Measurements from ENCODE around the gene ANXA11. TPM values are rescaled to one million over a fixed set of nuclear protein-coding genes. Genes with fewer than 3 reads are reported as not detected.

The ANXA11 gene
- total and polyA plus RNA-seq, 9 of the 15 experiments (the other 6 are each of a cell fraction or from before 2014, with no cell fraction given): 43.6 to 212 (median 109) TPM

DNA sequence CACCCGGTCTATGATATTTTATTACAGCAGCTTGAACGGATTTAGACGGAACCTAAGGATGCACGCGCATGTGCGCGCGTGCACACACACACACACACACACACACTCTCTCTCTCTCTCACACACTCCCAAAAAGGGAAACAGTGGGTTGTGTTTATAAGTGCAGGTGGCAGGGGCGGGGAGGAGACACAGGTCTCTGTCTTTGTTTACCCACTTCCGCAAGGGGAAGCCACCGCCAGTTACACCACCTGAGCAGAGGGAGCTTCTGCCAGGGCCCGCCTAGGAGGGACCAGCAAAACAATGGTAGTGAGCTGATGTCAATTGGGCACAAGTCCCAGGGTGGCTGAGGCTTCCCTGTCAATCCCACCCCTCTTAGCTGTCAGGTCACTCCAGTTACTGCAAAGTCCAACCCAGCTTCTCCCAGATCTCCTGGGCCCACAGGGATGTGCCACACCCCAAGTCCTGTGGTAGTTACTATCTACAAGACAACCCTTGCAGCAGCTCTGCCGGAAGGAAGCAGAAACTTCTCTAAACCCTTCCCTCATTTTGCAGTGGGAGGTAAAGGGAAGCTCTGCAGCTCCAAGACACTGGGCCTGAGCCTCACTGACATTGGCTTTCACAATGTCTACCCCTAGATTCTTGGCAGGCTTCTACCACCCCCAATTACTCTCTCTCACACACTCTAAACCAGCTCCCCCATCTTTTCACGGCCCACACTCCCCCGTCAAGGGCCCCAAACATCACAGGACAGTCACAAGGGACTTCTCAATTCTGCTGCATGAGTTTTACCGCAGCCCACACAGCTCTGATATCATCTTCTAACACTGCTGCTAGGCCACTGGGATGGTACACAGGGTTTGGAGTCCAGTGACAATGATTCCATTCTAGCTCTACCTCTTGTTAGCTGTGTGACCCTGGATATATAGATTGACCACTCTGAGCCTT lies 17.6 kb downstream of the ANXA11 start (continued):
- TF ChIP-seq SIN3A (IDR thresholded peaks at IDR 0.05; ENCODE audit: borderline replicate concordance in 2 of 2, control insufficient read depth in 1 of 2, low read depth in 2 of 2, low read length in 2 of 2) (no peak; a peak in 1 of 4 replicates), ZNF75A (CRISPR knock-in tag; IDR thresholded peaks at IDR 0.05) (no peak), PTBP1 (IDR thresholded peaks at IDR 0.05; ENCODE audit: low read depth, low read length) (no peak), SPI1 (IDR thresholded peaks at IDR 0.05; ENCODE audit: borderline replicate concordance, low read depth, low read length) (0 out of 2 replicates have a peak, but pooled peaks have one; percentile 3)

GRCh38 chr10:80187060-80187459 lies 18.3 kb downstream of the ANXA11 start:
- in situ Hi-C loops (cut with MboI): no loop called here

More at GRCh38 chr10:80187060-80187459, 18.3 kb downstream of the ANXA11 start:
- H3K9me1 ChIP-seq (ENCODE audit: control insufficient read depth, insufficient read depth, low read length): no peaks in the 10 kb centered on the region
- H3K36me3 ChIP-seq (ENCODE audit: control insufficient read depth, insufficient read depth, low read length): peaks cover 24% of the 10 kb centered on the region; the same call in 2 of the 3 replicates
- no peaks in the 10 kb centered on the region for H3K27me3 ChIP-seq (ENCODE audit: control insufficient read depth in 2 of 2, insufficient read depth in 2 of 2, low read length in 2 of 2)
- 89% methylated on average over 2 of the region's 2 CpGs for WGBS (ENCODE audit: insufficient coverage, low coverage, missing lambda C conversion rate)
- H3K4me2 ChIP-seq (ENCODE audit: insufficient read depth, low read length): no peak overlapping the region
- no peak overlapping the region for H2AFZ ChIP-seq (ENCODE audit: low read depth, low read length)
- H3K79me2 ChIP-seq (ENCODE audit: control insufficient read depth, insufficient read depth, low read length): peaks cover 92% of the 10 kb centered on the region
- intact Hi-C loops (cut with micrococcal nuclease): no loop called here
- H3K9ac ChIP-seq (ENCODE audit: insufficient read depth in 1 of 2, low read depth in 2 of 2, low read length in 2 of 2): peak overlapping the region in 1 of 2 experiments; percentile 77; a peak in 1 of 4 replicates
- BruUV-seq (replicated peaks): no TSS peak
- no peak for ATAC-seq
- no peak for DNase-seq (ENCODE audit: extremely low read depth in 1 of 4, low spot score in 3 of 4)
- peaks cover 15% of the 10 kb centered on the region for H4K20me1 ChIP-seq (replicated peaks; ENCODE audit: control insufficient read depth, insufficient read depth, low read length)
- H3K27ac ChIP-seq (ENCODE audit: extremely low read depth, low read depth, low read length): peak overlapping the region; percentile 64; the same call in 2 of the 3 replicates
- ChIA-PET POLR2A (interaction anchor here (0.7 to 2.8 kb wide), 8 partner anchors 10 to 1157 kb away, joined by 3 to 26 read pairs (median 6); no protein-coding TSS in a partner anchor), CTCF (ENCODE audit: low intra/inter-chr PET ratio) (no interaction called here)
- H3K4me1 ChIP-seq (replicated peaks in 1 of 2; ENCODE audit: control insufficient read depth in 2 of 2, insufficient read depth in 2 of 2, low read length in 2 of 2): peaks cover 31 to 37% of the 10 kb centered on the region in 2 experiments
- H3K9me3 ChIP-seq (replicated peaks; ENCODE audit: control insufficient read depth, insufficient read depth, low read depth, low read length): no peaks in the 10 kb centered on the region
- no peak for FAIRE-seq
- 0 out of 2 replicates have a peak, but pooled peaks have one; percentile 5 for TF ChIP-seq ZNF584 (CRISPR knock-in tag; IDR thresholded peaks at IDR 0.05; ENCODE audit: low read depth)
- no peak for TF ChIP-seq HEY1 (CRISPR knock-in tag; IDR thresholded peaks at IDR 0.05; ENCODE audit: borderline replicate concordance)
- no peak overlapping the region for H3K4me3 ChIP-seq

Data from K562 (cell line).